Measurements from ENCODE around the gene TSPAN4. TPM values are rescaled to one million over a fixed set of nuclear protein-coding genes. Genes with fewer than 3 reads are reported as not detected.

The TSPAN4 gene
- polyA plus RNA-seq, 3 donors, result 58.3 to 81.2 (median 78.9) TPM

GRCh38 chr11:801097-801780, 41.4 kb upstream of the TSPAN4 start:
- DNase-seq (ENCODE audit: extremely low read depth in 1 of 11, low read depth in 9 of 11, low spot score in 4 of 11), result no peak

DNA sequence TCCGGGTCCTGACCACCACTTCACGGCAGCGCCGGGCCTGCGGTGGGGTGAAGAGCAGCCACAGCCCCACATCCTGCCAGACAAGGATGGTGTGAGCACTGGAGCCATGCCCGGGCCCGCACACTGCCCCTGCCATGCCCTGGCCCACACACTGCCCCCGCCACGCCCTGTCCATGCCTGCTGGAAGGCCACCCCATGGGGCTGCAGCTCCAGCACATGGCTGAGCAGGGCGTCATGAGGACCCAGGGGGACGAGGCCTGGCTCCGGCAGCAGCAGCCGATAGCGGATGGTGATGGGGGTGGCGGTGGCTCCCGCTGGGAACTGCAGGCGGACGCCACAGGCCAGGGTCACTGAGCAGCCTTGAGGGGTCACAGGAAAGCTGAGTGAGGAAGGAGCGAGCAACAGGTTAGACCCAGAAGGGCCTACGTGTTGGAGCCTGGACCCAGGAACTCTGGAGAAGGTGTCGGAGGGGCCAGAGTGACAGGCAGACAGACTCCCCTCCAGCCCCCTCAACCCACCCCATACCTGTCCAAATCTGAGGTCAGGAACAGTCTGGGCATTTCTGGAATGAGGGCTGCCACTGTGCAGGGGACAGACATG, 40.5 kb upstream of the TSPAN4 start:
- DNase-seq (ENCODE audit: extremely low read depth in 1 of 11, low read depth in 9 of 11, low spot score in 4 of 11), result no peak

GRCh38 chr11:802693-803466, 39.8 kb upstream of the TSPAN4 start:
- DNase-seq (ENCODE audit: extremely low read depth in 1 of 11, low read depth in 9 of 11, low spot score in 4 of 11), result no peak

DNA sequence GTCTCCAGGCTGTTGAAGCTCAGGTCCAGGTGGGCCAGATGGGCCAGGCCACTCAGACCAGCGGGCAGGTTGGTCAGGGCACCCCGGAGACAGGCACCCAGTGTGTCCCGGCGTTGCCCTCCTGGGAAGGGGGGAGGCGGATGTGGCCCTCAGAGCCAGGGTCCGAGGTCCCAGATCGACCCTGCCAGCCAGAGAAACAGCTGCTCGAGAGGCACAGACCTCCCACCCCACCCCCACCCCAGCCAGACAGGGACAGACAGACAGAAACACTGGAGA, 39.2 kb upstream of the TSPAN4 start:
- DNase-seq (ENCODE audit: extremely low read depth in 1 of 11, low read depth in 9 of 11, low spot score in 4 of 11), result no peak

GRCh38 chr11:803770-804598, 38.7 kb upstream of the TSPAN4 start:
- DNase-seq (ENCODE audit: extremely low read depth in 1 of 11, low read depth in 9 of 11, low spot score in 4 of 11), result no peak

DNA sequence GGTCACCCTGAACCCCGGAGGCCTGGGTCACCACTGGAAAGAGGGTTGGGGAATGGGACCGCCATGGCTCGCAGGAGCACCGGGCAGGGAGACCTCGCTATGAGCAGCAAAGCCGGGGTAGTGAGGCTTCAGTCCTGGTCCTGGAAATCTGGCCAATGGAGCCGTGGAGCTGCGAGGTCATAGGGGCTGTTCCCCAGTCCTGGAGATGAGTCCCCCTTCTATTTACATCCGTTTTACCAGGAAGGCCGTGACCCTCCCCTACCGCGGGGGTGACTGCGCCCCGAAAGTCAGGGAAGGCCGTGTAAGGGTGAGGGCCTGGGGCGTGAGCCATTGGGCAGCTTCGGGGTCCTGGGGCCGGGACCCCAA, 38.1 kb upstream of the TSPAN4 start:
- DNase-seq (ENCODE audit: extremely low read depth in 1 of 11, low read depth in 9 of 11, low spot score in 4 of 11), result no peak

DNA sequence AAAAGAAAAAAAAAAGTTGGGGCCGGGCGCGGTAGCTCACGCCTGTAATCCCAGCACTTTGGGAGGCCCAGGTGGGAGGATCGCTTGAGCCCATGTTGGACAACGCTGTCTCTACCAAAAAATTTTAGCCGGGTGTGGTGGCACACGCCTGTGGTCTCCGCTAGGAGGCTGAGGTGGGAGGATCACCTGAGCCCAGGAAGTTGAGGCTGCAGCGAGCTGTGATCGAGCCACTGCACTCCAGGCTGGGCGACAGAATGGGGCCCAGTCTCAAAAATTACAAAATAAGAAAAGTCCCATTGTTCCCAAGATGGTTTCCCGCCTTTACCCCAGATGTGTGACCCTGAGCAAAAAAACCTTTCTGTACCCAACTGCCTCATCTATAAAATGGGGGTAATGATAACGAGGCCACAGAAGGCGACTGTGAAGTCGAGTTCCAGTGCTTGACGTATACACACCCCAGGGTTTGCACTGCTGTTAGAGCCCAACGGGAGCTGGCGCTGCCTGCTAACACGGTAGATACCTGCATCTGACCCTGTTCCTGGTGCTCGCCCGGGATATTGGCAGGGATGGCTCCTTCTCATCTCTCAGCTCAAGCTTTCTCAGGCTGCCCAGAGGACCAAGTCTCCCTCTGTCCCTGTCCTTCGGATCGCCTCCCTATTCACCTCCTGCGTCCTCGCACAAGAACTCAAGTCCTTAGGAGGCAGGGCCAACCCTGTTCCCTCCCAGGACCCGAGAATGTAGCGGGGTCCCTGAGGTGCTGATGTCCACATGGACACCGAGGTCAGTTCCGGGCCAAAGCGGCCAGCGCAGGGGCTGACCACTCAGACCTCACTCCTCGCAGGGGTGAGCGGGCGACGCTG, 34.0 kb upstream of the TSPAN4 start:
- no peak for DNase-seq (ENCODE audit: extremely low read depth in 1 of 11, low read depth in 9 of 11, low spot score in 4 of 11)

DNA sequence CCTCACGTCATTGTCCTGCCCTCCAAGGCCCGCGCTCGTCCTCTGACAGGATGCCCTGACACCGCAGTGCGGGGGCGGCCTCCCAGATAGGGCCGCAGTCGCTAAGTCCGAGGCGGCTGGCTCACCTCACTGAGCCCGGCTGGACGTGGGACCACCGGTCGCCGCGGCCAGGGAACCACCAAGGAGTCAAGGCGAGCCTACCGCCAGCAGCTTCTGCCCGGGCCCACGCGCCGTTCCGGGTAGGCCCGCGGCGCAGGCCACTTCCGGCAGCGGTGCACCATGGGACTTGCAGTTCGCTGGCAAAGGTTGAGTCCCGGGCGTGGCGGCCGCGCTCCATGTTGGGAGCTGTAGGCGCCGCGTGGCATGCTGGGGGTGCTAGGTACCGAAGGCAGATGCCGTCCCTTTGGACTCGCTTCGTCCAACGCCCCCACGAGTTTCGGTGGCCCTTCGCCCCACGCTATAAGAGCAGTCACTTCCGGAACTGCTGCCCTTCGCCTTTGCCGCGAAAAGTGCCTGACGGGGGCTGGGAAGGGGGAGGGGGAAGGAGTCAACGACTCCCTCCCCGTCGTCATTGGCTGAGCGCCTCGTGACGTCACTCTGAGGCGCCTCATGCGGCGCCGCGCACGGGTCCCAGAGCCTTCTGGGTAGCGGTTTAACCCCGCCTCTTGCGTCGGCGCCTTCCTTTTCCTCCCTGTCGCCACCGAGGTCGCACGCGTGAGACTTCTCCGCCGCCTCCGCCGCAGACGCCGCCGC, 33.2 kb upstream of the TSPAN4 start, which contains the start of gene RPLP2:
Gene RPLP2, plus strand, starts transcription at position 681 of the 753 bp plus-strand sequence. CDS start 268 bp downstream, outside the sequence.
- peak; percentile 93 to 99 (median 97) for DNase-seq (ENCODE audit: extremely low read depth in 1 of 11, low read depth in 9 of 11, low spot score in 4 of 11)

- DNase-seq (ENCODE audit: extremely low read depth in 1 of 11, low read depth in 9 of 11, low spot score in 4 of 11), result no peak
Measured at GRCh38 chr11:810040-810567, 32.5 kb upstream of the TSPAN4 start.

DNA sequence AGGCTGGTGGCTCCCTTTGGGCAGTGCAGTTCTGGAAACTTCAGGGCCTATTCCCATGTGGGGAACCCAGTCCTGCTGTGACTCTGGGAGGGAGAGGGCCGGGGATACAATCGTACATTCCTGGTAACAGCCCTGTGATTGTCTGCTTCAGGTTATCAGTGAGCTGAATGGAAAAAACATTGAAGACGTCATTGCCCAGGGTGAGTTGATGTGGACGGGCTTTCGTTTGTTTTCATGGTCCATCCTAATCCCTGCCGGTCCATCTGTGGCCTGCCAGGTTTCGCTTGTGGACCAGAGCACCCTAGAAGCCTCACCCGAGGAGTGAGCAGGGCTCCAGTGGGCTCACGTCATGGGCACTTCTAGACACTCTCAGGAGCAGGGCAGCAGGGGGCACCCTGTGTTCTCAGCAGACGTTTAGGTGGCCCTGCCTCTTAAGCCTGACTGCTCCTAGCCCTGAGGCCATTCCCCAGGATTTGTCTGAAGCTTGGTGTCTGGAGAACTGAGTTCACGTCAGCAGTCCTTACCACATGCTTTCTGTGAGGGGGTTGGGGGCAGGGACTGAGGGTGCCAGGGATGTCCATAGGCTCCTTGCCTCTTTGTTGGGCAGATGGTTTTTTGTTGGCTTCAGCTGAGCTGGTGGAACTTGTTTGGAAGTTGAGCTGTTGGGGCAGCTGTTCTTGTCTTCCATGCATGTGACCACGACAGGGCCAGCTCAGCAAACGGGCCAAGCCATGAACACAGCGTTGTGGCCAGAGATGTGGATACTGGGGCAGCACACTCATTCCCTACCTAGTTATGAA, 31.0 kb upstream of the TSPAN4 start:
- no peak for DNase-seq (ENCODE audit: extremely low read depth in 1 of 11, low read depth in 9 of 11, low spot score in 4 of 11)

DNA sequence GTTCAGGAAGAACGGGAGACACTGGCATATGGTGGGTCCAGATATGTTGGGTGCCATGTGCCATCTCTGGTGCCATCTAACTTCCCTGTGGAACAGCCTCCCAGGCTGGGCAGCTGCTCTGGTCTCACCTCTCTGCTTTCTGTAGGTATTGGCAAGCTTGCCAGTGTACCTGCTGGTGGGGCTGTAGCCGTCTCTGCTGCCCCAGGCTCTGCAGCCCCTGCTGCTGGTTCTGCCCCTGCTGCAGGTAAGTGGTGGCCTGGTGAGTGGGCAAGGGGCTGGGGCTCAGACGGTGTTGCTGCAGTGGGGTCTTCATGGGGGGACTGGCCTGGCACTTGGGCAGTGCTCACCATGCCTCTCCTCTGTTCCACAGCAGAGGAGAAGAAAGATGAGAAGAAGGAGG, 30.3 kb upstream of the TSPAN4 start:
- no peak for DNase-seq (ENCODE audit: extremely low read depth in 1 of 11, low read depth in 9 of 11, low spot score in 4 of 11)

DNA sequence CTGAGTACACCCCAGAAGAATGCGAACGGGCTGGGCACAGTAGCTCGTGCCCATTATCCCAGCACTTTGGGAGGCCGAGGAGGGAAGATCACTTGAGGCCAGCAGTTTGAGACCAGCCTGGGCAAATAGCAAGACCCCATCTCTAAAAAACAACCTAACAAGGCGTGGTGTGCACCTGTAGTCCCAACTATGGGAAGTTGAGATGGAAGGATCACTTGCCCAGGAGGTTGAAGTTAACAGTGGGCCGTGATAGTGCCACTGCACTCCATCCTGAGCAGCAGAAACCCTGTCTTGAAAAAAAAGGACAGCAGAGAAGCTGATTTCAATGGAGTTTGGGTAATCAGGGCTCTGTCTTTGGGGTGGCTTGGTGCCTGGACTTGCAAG, 29.6 kb upstream of the TSPAN4 start:
- no peak for DNase-seq (ENCODE audit: extremely low read depth in 1 of 11, low read depth in 9 of 11, low spot score in 4 of 11)

- no peak for DNase-seq (ENCODE audit: extremely low read depth in 1 of 11, low read depth in 9 of 11, low spot score in 4 of 11)
Measured at GRCh38 chr11:813456-814096, 29.1 kb upstream of the TSPAN4 start.

DNA sequence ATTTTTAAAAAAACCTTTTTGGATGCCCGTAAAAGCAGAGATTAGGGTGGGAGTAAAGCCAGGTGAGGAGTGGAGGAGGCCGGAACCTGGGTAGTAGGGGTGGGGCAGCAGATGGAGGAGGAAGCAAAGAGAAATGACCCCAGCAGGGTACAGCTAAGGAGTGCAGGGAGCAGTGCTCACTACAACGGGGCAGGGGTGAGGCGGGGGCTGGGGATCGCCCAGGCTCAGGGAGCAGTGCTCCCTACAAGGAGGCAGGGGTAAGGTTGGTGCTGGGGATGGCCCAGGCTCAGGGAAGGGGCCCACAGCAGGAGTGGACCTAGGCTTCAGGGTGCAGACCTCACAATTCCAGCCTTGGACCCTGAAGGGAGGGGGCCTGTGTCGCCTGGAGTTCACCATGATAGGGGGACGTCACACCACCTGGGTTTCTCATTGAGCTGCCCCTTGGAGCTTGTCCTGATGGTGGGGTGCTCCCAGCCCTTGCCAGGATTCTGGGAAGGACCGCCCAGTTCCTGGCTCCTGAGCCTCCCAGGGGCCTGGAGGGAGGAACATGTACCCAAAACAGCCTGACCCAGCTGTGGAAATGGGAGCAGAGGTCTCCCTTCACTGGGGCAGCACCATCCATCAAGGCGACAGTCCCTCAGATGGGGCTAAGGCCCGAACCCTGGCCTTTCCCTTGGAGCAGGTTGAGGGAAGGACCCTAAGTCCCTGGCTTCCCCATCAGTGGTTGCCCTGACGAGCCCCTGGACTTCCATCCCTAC, 26.8 kb upstream of the TSPAN4 start:
- no peak for DNase-seq (ENCODE audit: extremely low read depth in 1 of 11, low read depth in 9 of 11, low spot score in 4 of 11)

DNA sequence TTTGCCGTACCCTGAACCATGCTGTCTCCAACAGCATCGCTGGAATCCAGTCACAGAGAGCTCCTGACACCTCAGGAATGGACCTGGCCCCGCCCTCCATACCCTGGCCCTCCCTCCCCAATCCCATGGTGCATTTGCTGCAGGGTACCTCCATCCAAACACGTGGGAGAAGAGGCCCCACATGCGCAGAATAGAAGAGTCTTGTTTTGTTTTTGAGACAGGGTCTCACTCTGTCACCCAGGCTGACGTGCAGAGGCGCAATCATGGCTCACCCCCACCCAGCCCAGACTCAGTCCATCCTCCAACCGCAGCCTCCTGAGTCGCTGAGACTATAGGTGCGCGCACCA, 26.2 kb upstream of the TSPAN4 start:
- DNase-seq (ENCODE audit: extremely low read depth in 1 of 11, low read depth in 9 of 11, low spot score in 4 of 11), result no peak
